Dendritic cell treated with granulocyte-macrophage colony-stimulating factor and Interleukin-4, amounts not matched to agents 40 ng/mL and 50 ng/mL, for 4 days (primary cell): ENCODE measurements around the gene HMG20A.
"Not testable (repeated sequence)": the region's sequence is repeated elsewhere in the genome, so short reads cannot be mapped to it uniquely, and the experiment has no call there.

Experiments
- H3K27ac Mint-ChIP-seq: one replicate; pipeline ENCODE4 v1.8.0; 2022; ENCODE audit warnings: mild to moderate bottlenecking, mixed read lengths
- H3K27me3 Mint-ChIP-seq: one replicate; pipeline ENCODE4 v1.8.0; 2022; ENCODE audit warnings: mild to moderate bottlenecking, mixed read lengths
- H3K36me3 Mint-ChIP-seq: one replicate; pipeline ENCODE4 v1.8.0; 2022; ENCODE audit warnings: low read depth, mixed read lengths
- H3K4me1 Mint-ChIP-seq: one replicate; pipeline ENCODE4 v1.8.0; 2022; ENCODE audit warnings: low read depth, mixed read lengths
- H3K4me3 Mint-ChIP-seq: one replicate; pipeline ENCODE4 v1.8.0; 2022; ENCODE audit warnings: mild to moderate bottlenecking, moderate library complexity, mixed read lengths
- H3K9me3 Mint-ChIP-seq: one replicate; pipeline ENCODE4 v1.8.0; 2022; ENCODE audit warnings: mixed read lengths
- intact Hi-C: fragments of 100-400 bp; cut with micrococcal nuclease; formaldehyde crosslinking; loops from one replicate; pipeline ENCODE4 v1.15.0; 2022

Gene HMG20A

DNA sequence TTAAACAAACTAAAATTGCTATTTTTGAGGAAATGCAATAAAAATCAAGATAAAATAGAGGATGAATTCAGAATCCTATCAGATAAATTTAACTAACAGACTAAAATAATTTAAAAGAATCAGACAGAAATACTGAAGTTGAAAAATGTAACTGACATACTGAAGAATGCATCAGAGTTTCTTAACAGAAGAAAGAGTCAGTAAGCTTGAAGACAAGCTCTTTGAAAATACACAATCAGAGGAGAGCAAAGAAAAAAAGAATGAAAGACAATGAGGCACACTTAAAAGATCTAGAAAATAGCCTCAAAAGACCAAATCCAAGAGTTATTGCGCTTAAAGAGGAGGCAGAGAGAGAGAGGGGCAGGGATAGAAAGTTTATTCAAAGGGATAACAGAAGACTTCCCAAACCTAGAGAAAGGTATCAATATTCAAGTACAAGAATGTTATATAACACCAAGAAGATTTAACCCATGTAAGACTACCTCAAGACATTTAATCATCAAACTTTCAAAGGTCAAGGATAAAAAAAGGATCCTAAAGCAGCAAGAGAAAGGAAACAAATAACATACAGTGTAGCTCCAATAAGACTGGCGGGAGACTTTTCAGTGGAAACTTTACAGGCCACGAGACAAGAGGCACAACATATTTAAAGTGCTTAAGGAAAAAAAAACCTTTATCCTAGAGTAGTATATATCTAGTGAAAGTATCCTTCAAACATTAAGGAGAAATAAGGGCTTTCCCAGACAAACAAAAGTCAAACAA is 25.5 kb upstream of the HMG20A start:
- no peak overlapping the region for H3K27ac Mint-ChIP-seq
- H3K9me3 Mint-ChIP-seq: peaks cover 57% of the 10 kb centered on the region
- H3K4me1 Mint-ChIP-seq: peaks cover 7% of the 10 kb centered on the region
- no peak overlapping the region for H3K4me3 Mint-ChIP-seq
- H3K36me3 Mint-ChIP-seq: peaks cover 14% of the 10 kb centered on the region
- no peaks in the 10 kb centered on the region for H3K27me3 Mint-ChIP-seq
- intact Hi-C loops: no loop called here

DNA sequence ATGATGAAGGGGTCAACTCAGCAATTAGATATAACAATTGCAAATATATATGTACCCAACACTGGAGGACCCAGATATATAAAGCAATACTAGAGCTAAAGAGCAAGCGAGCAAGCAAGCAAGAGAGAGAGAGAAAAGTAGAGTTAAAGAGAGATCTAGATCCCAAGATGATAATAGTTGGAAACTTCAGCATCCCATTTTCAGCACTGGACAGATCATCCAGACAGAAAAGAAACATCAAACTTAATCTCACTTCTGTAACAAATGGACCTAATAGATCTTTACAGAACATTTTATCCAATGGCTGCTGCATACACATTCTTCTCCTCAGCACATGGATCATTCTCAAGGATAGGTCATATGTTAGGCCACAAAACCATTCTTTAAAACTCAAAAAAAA is 24.0 kb upstream of the HMG20A start:
- Mint-ChIP-seq H3K27me3 (no peaks in the 10 kb centered on the region), H3K27ac (no peak overlapping the region), H3K4me1 (peaks cover 3% of the 10 kb centered on the region), H3K4me3 (no peak overlapping the region), H3K9me3 (peaks cover 62% of the 10 kb centered on the region), H3K36me3 (peaks cover 14% of the 10 kb centered on the region)
- intact Hi-C loops: no loop called here

DNA sequence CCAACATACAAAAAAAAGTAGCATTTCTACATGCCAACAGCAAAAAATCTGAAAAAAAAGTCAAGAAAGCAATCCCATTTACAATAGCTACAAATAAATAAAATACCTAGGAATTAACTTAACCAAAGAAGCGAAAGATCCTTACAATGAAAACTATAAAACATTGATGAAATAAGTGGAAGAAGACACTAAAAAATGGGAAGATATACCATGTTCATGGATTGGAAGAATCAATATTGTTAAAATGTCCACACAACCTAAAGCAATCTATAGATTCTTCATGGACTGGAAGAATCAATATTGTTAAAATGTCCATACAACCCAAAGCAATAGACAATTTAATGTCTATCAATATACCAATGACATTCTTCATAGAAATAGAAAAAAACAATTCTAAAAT is 21.8 kb upstream of the HMG20A start:
- Mint-ChIP-seq H3K4me3 (no peak overlapping the region), H3K9me3 (peaks cover 62% of the 10 kb centered on the region), H3K4me1 (peaks cover 5% of the 10 kb centered on the region), H3K36me3 (peaks cover 14% of the 10 kb centered on the region), H3K27ac (no peak overlapping the region), H3K27me3 (no peaks in the 10 kb centered on the region)
- intact Hi-C loops: no loop called here

DNA sequence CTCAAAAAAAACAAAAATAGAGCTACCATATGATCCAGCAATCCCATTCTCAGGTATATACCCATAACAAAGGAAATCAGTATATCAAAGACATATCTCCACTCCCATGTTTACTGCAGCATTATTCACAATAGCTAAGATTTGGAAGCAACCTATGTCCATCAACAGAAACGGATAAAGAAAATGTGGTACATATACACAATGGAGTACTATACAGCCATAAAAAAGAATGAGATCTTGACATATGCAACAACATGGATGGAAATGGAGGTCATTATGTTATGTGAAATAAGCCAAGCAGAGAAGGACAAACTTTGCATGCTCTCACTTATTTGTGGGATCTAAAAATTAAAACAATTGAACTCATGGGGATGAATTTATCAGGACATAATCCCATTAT is 20.4 kb upstream of the HMG20A start:
- H3K4me3 Mint-ChIP-seq: no peak overlapping the region
- H3K27ac Mint-ChIP-seq: no peak overlapping the region
- no peaks in the 10 kb centered on the region for H3K27me3 Mint-ChIP-seq
- intact Hi-C loops: no loop called here
- H3K4me1 Mint-ChIP-seq: peaks cover 5% of the 10 kb centered on the region
- H3K9me3 Mint-ChIP-seq: peaks cover 54% of the 10 kb centered on the region
- H3K36me3 Mint-ChIP-seq: peaks cover 9% of the 10 kb centered on the region

DNA sequence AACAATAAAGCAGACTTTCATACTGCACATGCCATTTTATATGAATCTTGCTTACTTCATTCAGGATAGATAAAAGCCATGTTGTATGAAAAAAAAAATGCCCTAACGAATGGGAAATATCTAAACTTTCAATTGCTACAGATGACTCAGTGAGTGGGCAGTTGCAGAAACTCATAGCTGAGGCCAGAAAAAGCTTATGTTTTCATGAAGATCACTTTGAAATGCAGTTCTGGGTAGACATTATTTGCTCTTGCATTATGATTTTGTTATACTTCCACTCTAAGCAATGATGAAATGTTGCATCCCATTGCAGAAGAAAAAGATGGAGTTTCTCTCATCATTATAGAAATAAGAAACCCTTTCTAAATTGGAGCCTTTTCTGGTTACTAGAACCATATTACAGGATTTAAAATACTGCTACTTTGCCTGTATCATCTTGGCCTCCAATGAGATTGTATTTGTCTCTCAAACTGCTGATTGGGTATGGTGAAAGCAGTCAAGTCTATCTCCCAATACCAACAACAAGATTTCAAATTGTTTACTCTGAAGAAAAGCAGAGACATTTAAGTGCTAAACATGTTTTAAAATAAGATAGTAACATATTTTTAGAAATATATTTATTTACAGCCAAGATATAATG is 17.8 kb upstream of the HMG20A start:
- Mint-ChIP-seq H3K4me1 (peaks cover 10% of the 10 kb centered on the region), H3K27ac (no peak overlapping the region)

DNA sequence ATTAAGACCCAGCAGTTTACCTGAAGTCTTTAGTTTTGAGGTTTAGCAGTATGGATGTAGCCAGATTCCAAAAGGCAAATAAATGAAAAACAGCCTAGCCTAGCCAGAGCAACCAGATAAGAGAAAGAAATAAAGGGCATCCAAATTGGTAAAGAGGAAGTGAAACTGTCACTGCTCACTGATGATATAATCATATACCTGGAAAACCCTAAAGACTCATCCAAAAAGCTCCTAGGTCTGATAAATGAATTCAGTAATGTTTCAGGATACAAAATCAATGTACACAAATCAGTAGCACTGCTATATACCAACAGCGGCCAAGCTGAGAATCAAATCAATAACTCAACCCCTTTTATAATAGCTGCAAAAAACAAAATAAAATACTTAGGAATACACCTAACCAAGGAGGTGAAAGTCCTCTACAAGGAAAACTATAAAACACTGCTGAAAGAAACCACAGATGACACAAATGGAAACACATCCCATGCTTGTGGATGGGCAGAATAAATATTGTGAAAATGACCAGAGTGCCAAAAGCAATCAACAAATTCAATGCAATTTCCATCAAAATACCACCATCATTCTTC is 14.4 kb upstream of the HMG20A start:
- H3K27me3 Mint-ChIP-seq, H3K9me3 Mint-ChIP-seq, H3K36me3 Mint-ChIP-seq, intact Hi-C loops, H3K4me3 Mint-ChIP-seq, H3K27ac Mint-ChIP-seq: not testable (repeated sequence)
- peaks cover 17% of the 10 kb centered on the region for H3K4me1 Mint-ChIP-seq

More for the DNA sequence above, 17.8 kb upstream of the HMG20A start:
- Mint-ChIP-seq H3K9me3 (peaks cover 28% of the 10 kb centered on the region), H3K36me3 (peaks cover 6% of the 10 kb centered on the region), H3K27me3 (no peaks in the 10 kb centered on the region), H3K4me3 (no peak overlapping the region)
- intact Hi-C loops: no loop called here

DNA sequence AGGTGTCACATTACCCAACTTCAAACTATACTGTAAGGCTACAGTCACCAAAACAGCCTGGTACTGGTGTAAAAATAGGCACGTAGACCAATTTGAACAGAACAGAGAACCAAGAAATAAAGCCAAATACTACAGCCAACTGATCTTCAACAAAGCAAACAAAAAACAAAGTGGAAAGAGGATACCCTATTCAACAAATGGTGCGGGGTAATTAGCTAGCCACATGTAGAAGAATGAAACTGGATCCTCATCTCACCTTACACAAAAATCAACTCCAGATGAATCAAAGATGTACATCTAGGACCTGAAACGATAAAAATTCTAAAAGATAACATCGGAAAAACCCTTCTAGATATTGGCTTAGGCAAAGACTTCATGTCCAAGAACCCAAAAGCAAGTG is 13.8 kb upstream of the HMG20A start:
- no peaks in the 10 kb centered on the region for H3K27me3 Mint-ChIP-seq
- H3K27ac Mint-ChIP-seq: no peak overlapping the region
- intact Hi-C loops: no loop called here
- H3K4me3 Mint-ChIP-seq: no peak overlapping the region
- H3K9me3 Mint-ChIP-seq: no peaks in the 10 kb centered on the region
- peaks cover 17% of the 10 kb centered on the region for H3K4me1 Mint-ChIP-seq
- peaks cover 6% of the 10 kb centered on the region for H3K36me3 Mint-ChIP-seq

DNA sequence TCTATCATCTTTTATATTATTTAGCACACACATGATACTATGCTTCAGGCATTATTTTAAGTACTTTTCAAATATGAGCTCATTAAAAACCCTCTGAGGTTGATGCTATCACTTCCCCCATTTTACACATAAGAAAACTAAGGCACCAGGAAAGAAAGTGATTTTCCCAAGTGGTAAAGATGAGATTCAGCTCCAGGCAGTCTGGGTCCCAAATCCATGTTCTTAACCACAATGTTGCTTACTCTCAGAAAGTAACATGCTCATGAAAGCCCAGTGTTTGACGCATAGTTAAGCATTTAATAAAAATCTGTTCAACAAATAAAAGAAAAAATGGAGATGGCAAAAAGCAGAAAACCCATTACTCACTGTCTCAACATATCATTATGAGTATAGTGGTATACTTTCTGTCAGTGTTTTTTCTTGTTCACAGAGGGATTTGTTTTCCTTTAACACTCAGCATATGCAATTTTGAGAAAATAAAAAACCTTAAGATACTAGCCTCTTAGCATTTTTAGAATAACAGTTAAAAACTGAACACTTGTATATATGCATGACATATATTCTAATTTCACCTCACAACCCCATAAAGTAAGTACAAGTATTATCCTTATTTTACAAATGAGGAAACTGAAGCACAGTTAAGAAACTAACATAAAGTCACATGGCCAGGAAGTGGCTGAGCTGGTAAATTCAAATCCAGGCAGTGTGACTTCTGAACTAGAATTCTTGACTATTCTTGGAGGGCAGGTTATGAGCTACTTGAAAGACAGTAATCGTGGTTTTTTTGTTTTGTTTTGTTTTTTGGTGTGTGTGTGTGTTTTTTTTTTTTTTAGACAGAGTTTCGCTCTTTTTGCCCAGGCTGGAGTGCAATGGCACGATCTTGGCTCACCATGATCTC is 11.2 kb upstream of the HMG20A start:
- peaks cover 21% of the 10 kb centered on the region for H3K4me1 Mint-ChIP-seq
- no peak overlapping the region for H3K4me3 Mint-ChIP-seq
- no peaks in the 10 kb centered on the region for H3K9me3 Mint-ChIP-seq
- peak overlapping the region; percentile 66 for H3K27ac Mint-ChIP-seq
- intact Hi-C loops: no loop called here
- peaks cover 6% of the 10 kb centered on the region for H3K36me3 Mint-ChIP-seq
- H3K27me3 Mint-ChIP-seq: no peaks in the 10 kb centered on the region

DNA sequence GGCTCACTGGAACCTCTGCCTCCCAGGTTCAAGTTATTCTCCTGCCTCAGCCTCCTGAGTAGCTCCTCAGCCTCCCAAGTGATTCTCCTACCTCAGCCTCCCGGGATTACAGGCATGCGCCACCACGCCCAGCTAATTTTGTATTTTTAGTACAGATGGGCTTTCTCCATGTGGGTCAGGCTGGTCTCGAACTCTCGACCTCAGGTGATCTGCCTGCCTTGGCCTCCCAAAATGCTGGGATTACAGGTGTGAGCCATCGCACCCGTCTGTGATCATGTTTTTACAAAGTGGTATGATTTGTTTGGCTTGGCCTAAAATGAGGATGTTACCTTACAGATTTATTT is 10.6 kb upstream of the HMG20A start:
- H3K4me3 Mint-ChIP-seq, H3K9me3 Mint-ChIP-seq, H3K36me3 Mint-ChIP-seq, intact Hi-C loops, H3K27me3 Mint-ChIP-seq: not testable (repeated sequence)
- peak overlapping the region; percentile 66 for H3K27ac Mint-ChIP-seq
- peaks cover 21% of the 10 kb centered on the region for H3K4me1 Mint-ChIP-seq

DNA sequence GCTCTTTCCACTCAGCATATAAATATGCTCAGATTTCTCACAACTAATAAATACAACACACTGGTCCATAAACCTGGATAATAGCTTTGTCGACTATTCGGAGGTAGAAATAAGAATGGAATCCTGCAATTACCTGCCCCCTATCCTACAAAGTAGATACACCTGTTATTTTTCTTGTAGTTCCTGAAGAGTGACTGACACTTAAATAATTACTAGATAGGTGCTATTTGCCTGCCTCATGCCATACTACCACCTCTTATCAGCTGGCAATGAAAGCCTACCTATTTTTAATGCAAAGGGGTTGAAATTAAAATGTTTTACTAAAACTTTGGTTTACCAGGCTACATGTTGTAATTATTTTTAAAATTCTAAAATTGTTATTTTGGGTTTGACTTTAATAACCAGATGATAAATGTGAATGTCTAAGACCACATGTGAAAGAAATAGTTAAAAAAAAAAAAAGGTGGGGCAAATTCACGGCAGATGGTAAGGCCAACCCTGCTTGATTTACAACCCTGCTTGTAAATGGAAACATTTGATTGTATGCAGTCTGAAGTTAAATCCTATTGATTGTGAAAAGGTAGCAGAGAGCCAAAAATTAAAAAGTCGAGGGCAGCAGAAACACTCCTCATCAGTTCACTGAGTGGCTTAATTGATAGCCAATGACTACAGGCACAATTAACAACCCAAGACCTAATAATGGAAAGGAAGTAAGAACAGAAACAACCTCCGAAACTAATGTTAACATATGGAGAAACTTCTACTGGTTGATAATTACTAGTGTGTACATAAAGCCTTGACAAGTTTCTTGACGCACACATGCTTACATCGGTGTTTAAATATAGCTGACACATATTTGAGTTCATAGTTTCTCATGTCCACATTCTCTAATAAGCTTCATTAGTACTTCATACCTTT is 9.7 kb upstream of the HMG20A start:
- H3K36me3 Mint-ChIP-seq: peaks cover 6% of the 10 kb centered on the region
- no peak overlapping the region for H3K27ac Mint-ChIP-seq
- H3K4me3 Mint-ChIP-seq: no peak overlapping the region
- intact Hi-C loops: no loop called here
- no peaks in the 10 kb centered on the region for H3K27me3 Mint-ChIP-seq
- H3K4me1 Mint-ChIP-seq: peaks cover 19% of the 10 kb centered on the region
- no peaks in the 10 kb centered on the region for H3K9me3 Mint-ChIP-seq

DNA sequence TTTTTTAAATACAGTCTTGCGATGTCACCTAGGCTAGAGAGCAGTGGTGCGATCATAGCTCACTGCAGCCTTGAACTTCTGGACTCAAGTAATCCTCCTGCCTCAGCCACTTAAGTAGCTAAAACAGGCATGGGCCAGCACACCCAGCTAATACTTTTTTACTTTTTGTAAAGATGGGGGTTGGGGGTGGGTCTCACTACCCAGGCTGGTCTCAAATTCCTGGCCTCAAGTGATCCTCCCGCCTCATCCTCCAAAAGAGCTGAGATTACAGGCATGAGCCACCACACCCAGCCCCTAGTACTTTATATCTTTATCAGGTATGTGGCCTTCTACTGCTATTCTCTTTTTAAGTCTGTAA is 9.1 kb upstream of the HMG20A start:
- Mint-ChIP-seq H3K36me3 (peaks cover 6% of the 10 kb centered on the region), H3K4me1 (peaks cover 16% of the 10 kb centered on the region), H3K27me3 (no peaks in the 10 kb centered on the region), H3K4me3 (no peak overlapping the region), H3K9me3 (no peaks in the 10 kb centered on the region), H3K27ac (no peak overlapping the region)
- intact Hi-C loops: no loop called here

DNA sequence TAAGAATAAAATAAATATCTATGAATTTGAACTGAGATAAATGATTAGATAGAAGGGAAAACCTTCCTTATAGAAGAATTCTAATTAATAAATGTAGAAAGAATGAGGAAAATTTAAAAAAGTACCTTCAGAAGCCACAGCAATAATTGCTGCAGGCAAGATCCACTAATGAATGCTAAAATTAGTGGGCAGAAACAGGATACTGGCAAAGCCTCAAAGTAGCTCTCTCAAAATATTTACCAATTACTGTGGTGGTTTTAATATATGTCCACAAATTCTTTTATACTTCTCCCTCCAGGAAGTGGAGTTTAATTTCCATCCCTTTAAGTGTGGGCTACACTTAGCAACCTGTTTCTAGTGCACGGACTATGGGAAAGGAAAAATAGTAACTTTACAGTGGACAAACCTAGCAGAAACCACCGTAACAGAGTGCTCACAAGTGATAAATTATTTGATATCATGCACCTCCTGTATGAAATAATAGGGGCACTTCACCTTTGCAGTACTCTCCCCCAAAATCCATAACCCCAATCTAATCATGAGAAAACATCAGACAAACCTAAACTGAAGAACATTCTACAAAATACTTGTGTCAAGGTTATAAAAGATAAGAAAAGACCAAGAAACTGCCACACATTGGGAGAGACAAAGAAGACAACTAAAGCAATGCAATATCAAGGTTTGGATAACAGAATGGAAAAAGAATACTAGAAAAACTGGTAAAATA is 7.6 kb upstream of the HMG20A start:
- no peak overlapping the region for H3K27ac Mint-ChIP-seq
- H3K27me3 Mint-ChIP-seq: no peaks in the 10 kb centered on the region
- H3K36me3 Mint-ChIP-seq: peaks cover 6% of the 10 kb centered on the region
- H3K4me3 Mint-ChIP-seq: no peak overlapping the region
- H3K4me1 Mint-ChIP-seq: peaks cover 25% of the 10 kb centered on the region
- no peaks in the 10 kb centered on the region for H3K9me3 Mint-ChIP-seq
- intact Hi-C loops: no loop called here
